MM.1S (cell line): Measurements from ENCODE around the gene ABCC3.

ENCODE experiments used
- DNase-seq: peaks from one replicate; pipeline ENCODE4 v3.0.0-alpha.2; 2015
- H2AFZ ChIP-seq: fragments of 300-600 bp; sonication (generic); 2 replicates; pipeline ENCODE4 v1.6.0; 2016; ENCODE audit warnings: antibody characterized with exemption, low read length
- H3F3A ChIP-seq: fragments of 300-600 bp; sonication (generic); 2 replicates; pipeline ENCODE4 v1.6.1; 2016; ENCODE audit warnings: mild to moderate bottlenecking, antibody characterized with exemption, low read length, moderate library complexity, mixed read lengths; ENCODE audit not compliant: insufficient read depth
- H3K27ac ChIP-seq: fragments of 300-600 bp; sonication (generic); 2 replicates; pipeline ENCODE4 v1.5.1; 2016; ENCODE audit warnings: mild to moderate bottlenecking, low read length
- H3K27me3 ChIP-seq: fragments of 300-600 bp; sonication (generic); replicated peaks from 2 replicates; pipeline ENCODE4 v1.6.0; 2016; ENCODE audit warnings: low read length; ENCODE audit not compliant: insufficient read depth
- H3K36me3 ChIP-seq: fragments of 300-600 bp; sonication (generic); replicated peaks from 2 replicates; pipeline ENCODE4 v1.6.1; 2016; ENCODE audit warnings: mild to moderate bottlenecking, low read length, mixed read lengths; ENCODE audit not compliant: insufficient read depth
- H3K4me1 ChIP-seq: fragments of 300-600 bp; sonication (generic); 2 replicates; pipeline ENCODE4 v1.6.1; 2016; ENCODE audit warnings: low read length, mixed read lengths
- H3K4me2 ChIP-seq: fragments of 300-600 bp; sonication (generic); 2 replicates; pipeline ENCODE4 v1.6.0; 2016; ENCODE audit warnings: low read depth, low read length
- H3K4me3 ChIP-seq: fragments of 300-600 bp; sonication (generic); 2 replicates; pipeline ENCODE4 v1.5.1; 2016; ENCODE audit warnings: low read length, mixed read lengths
- H3K79me2 ChIP-seq: fragments of 300-600 bp; sonication (generic); 2 replicates; pipeline ENCODE4 v1.6.1; 2016; ENCODE audit warnings: mixed run types, low read length, mixed read lengths
- H3K9ac ChIP-seq: fragments of 300-600 bp; sonication (generic); 2 replicates; pipeline ENCODE4 v1.6.1; 2016; ENCODE audit warnings: low read length, mixed read lengths
- H3K9me2 ChIP-seq: fragments of 300-600 bp; sonication (generic); replicated peaks from 2 replicates; pipeline ENCODE4 v1.6.1; 2016; ENCODE audit warnings: mild to moderate bottlenecking, low read length, mixed read lengths; ENCODE audit not compliant: insufficient read depth
- H3K9me3 ChIP-seq: fragments of 300-600 bp; sonication (generic); replicated peaks from 2 replicates; pipeline ENCODE4 v1.6.1; 2016; ENCODE audit warnings: mild to moderate bottlenecking, low read length, mixed read lengths; ENCODE audit not compliant: insufficient read depth
- H4K20me1 ChIP-seq: fragments of 300-600 bp; sonication (generic); 2 replicates; pipeline ENCODE4 v1.6.1; 2016; ENCODE audit warnings: mild to moderate bottlenecking, low read length, moderate library complexity, mixed read lengths; ENCODE audit not compliant: insufficient read depth
- EZH2 ChIP-seq: fragments of 300-600 bp; sonication (generic); optimal IDR thresholded peaks from 2 replicates; pipeline ENCODE3; 2017; ENCODE audit warnings: low read depth, mild to moderate bottlenecking, antibody characterized with exemption, low read length, mixed read lengths
- EZH2phosphoT487 ChIP-seq: fragments of 300-600 bp; sonication (generic); IDR thresholded peaks from 2 replicates; pipeline ENCODE4 v1.6.1; 2018; ENCODE audit warnings: antibody characterized with exemption, low read length
- TF ChIP-seq, protein P1 (sequence below): fragments of 300-600 bp; sonication (generic); IDR thresholded peaks from 2 replicates; pipeline ENCODE4 v1.5.1; 2016; ENCODE audit warnings: antibody characterized with exemption, low read length, mixed read lengths

The ABCC3 gene

DNA sequence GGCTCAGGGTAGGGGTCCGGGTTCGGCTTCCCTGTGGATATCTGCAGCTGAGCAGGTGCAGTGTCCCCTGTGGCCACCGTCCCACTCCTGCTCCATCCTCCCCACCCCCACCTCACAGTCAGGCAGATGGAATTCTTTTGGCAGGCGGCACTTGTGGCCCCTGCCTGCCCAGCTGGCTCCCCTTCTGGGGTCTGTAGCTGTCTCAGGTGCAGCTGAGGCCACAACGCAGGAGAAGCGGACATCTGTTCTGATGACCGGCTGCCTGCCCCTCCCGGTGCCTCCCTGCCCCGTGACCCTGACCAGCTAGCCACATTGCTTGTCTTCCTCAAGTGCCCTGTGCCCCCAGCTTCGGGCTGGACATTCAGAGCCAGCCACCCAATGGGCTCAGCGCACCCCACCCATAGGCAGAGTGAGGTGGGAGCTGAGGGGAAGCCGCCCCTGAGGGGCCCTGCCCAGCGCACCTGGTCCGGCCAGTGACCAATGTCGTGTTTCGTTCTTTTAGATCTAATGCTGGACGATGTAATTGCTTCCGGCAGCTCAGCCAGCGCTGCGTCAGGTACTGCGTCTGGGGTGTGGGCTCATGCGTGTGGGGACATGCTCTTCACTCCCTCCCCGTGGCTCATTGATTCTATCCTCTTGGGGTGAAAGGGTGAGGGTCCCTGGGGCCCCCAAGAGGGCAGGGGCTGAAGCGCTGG, 25.2 kb upstream of the ABCC3 start:
- Histone ChIP-seq H3K4me3 (no peak overlapping the region), H3F3A (no peaks in the 10 kb centered on the region), H3K79me2 (no peaks in the 10 kb centered on the region), H3K4me1 (no peaks in the 10 kb centered on the region), H4K20me1 (no peaks in the 10 kb centered on the region), H3K27ac (no peak overlapping the region), H3K36me3 (no peaks in the 10 kb centered on the region), H3K9me3 (no peaks in the 10 kb centered on the region), H2AFZ (no peak overlapping the region), H3K4me2 (no peak overlapping the region), H3K9me2 (no peaks in the 10 kb centered on the region), H3K9ac (no peak overlapping the region), H3K27me3 (peaks cover 91% of the 10 kb centered on the region)
- TF ChIP-seq EZH2: no peak
- TF ChIP-seq EZH2phosphoT487: no peak
- TF ChIP-seq, protein P1, sequence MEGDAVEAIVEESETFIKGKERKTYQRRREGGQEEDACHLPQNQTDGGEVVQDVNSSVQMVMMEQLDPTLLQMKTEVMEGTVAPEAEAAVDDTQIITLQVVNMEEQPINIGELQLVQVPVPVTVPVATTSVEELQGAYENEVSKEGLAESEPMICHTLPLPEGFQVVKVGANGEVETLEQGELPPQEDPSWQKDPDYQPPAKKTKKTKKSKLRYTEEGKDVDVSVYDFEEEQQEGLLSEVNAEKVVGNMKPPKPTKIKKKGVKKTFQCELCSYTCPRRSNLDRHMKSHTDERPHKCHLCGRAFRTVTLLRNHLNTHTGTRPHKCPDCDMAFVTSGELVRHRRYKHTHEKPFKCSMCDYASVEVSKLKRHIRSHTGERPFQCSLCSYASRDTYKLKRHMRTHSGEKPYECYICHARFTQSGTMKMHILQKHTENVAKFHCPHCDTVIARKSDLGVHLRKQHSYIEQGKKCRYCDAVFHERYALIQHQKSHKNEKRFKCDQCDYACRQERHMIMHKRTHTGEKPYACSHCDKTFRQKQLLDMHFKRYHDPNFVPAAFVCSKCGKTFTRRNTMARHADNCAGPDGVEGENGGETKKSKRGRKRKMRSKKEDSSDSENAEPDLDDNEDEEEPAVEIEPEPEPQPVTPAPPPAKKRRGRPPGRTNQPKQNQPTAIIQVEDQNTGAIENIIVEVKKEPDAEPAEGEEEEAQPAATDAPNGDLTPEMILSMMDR: no peak
- DNase-seq: no peak

DNA sequence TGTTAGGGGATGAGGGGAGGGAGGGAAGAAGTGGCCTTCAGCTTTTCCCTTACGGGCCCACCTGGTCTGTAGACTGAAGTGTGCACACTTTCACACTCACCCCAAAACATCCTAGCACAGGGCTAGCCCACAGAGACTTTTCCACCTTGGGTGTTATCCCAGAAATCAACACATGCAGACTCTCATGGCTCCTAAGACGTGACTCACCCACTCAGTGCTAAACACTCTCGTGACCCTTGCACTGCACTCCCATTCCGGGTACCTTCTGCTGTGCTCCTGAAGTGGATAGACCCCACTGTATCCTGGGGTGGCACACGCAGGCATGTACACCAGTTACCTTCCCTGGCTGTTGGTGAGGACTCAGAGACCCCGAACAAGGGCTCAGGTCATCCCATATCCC, 23.0 kb upstream of the ABCC3 start:
- H3K27me3 ChIP-seq: peaks cover 90% of the 10 kb centered on the region

DNA sequence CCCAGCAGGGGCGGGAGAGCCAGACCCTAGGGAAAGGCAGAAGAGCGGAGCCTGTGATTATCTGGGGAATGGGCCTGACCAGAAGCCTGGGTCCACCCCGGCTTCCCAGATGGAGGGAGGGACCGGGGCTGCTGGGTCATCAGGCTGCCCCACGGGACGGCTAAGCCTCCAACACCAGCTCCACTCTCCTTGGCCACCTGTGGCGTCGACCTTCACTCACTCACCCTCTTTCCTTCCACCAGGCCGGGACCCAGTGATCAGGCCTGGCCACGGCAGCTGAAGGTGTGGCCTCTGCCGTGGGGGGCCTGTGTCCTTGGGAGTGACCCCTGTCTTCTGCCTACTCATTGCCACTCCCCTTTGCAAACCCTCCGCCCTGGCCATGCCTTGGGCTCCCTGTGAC, 22.4 kb upstream of the ABCC3 start:
- Histone ChIP-seq H3K79me2 (no peaks in the 10 kb centered on the region), H3K4me2 (no peak overlapping the region), H4K20me1 (no peaks in the 10 kb centered on the region), H3K27ac (no peak overlapping the region), H2AFZ (no peak overlapping the region), H3F3A (no peaks in the 10 kb centered on the region), H3K4me3 (no peak overlapping the region), H3K9me2 (no peaks in the 10 kb centered on the region), H3K9me3 (no peaks in the 10 kb centered on the region), H3K9ac (no peak overlapping the region), H3K27me3 (peaks cover 90% of the 10 kb centered on the region), H3K36me3 (no peaks in the 10 kb centered on the region), H3K4me1 (no peaks in the 10 kb centered on the region)
- DNase-seq: no peak
- TF ChIP-seq EZH2: no peak
- TF ChIP-seq EZH2phosphoT487: no peak
- TF ChIP-seq, protein P1: no peak

More for the DNA sequence above, 23.0 kb upstream of the ABCC3 start:
- DNase-seq: no peak
- no peaks in the 10 kb centered on the region for H3K9me3 ChIP-seq
- H3K4me1 ChIP-seq: no peaks in the 10 kb centered on the region
- no peaks in the 10 kb centered on the region for H3K79me2 ChIP-seq
- no peak overlapping the region for H3K9ac ChIP-seq
- H3K36me3 ChIP-seq: no peaks in the 10 kb centered on the region
- H3K27ac ChIP-seq: no peak overlapping the region
- no peaks in the 10 kb centered on the region for H3F3A ChIP-seq
- H3K4me3 ChIP-seq: no peak overlapping the region
- H3K9me2 ChIP-seq: no peaks in the 10 kb centered on the region
- H2AFZ ChIP-seq: no peak overlapping the region
- TF ChIP-seq, protein P1: no peak
- TF ChIP-seq EZH2: no peak
- TF ChIP-seq EZH2phosphoT487: no peak
- H3K4me2 ChIP-seq: no peak overlapping the region
- H4K20me1 ChIP-seq: no peaks in the 10 kb centered on the region
